D341Med (cell line): Measurements from ENCODE around the gene CDR2.
"Not testable (repeated sequence)": the region's sequence is repeated elsewhere in the genome, so short reads cannot be mapped to it uniquely, and the experiment has no call there.

ENCODE experiments used
- DNase-seq: peaks from one replicate; pipeline ENCODE4 v3.0.0; 2012; ENCODE audit warnings: low spot score

Gene CDR2

DNA sequence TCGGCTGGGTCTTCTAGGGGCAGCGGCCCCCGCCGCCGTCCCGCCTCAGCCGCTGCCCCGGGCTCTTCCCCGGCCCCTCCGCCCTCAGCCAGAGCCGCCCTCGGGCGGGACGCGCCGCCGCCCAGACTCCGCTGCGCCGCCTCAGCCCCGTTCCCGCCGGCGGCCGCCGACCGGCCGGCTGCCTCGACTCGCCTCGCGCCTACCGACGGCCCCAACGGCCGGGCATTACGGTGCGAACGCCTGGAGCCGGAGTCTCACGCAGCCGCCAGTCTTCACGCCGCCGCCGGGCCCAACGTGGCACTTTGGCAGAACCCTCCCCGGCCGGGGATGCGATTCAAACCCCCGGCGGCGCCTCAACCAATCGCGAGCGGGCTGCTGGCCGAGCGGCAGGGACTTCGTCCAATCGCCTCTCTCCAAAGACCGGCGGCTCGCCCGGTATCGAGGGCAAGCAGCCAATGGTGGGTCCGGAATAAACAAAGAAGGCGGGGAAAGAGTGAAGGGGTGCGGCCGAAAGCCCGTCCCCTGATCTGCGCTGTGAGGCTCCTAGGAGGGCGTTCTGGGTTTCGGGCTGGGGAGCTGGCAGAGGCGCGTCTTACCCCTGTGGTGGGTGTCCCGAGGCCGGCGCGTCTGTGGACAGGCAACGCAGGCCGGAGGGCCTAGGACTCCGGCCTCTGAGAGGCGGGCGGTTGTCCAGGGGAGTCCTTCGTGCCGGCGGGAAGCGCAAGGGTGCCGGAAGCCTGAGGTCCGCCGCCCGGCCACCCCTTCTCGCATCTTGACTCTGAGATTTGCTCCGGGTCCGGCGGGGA is at the start of gene CDR2:
TSS of gene CDR2 (minus strand) at position 309 of the 806 bp plus-strand sequence. CDS start 310 bp downstream, outside the sequence.
- DNase-seq: peak; percentile 99

DNA sequence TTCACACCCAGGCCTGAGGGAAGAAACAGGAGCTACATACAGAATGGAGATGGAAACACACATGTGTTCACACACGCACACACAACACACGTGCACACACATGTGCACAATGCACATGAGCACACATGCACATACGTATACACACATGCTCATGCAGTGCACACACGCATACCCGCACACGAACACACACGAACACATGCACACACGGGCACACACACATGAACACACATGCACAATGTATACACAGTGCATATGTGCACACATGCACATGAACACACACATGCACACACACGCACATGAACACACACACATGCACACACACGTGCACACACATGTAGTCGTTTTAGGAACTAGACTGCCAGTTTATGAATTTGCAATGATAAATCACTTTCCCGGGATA is 49.3 kb upstream of the CDR2 start:
- no peak for DNase-seq

DNA sequence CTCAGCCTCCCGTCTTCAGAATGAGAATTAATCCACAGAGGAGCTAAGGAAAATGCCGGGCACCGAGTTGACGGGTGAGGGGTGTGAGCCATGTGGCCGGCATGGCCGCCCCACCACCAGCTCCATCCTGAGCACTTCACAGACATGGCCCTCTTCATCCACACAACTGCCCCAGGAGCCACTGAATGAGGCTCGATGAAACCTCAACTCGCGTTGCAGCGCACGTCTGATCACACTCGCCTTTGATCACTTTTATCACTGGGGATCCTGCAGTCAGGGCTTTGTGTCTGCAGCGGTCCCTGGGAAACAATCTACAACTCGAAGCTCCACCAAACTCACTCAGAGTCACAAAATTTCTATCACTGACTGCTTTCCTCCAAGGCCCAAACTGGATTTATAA is 46.7 kb upstream of the CDR2 start:
- DNase-seq: no peak

DNA sequence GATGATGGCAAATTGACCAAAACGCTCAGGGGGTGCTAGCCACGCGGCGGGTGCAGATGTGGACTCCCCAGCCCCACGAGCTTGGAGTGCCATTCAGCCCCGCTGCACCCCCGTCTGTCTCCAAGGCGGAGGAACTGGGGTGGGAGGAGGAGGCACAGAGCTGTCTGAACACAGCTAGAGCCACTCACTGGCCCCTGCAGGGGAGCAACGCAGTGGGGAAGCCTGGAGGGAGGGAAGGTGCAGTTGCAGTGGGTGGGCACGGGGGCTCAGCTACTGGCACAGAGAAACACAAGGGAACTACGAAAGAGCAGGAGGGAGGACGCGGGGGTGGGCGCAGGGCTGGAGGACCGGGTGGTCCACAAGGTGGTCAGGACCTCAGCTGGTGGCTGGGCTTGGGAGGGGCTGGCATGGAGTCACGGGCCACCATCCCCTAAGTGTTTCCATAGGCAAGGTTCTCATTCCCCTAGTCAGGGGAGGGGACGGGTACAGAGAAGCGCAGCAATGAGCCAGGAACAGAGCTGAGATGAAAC is 46.3 kb upstream of the CDR2 start:
- DNase-seq: no peak

DNA sequence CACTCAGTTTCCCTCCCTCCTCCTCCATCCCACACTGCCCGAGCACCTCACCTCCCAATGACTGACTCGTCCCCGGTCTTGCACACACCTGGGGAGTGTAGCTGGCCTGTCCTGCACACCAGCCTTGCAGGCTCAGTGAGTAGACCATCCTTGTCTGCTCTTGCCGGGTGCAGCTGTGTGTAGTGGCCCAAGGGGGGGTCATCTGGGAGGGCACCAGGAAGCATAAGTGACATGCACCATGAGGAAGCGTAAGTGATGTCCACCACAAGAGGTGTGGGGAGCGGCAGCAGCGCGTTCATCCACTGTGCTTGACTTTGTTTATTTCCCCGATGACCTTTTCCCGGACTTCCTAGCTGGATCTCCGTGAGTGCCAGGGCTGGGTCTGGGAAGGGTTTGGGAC is 45.5 kb upstream of the CDR2 start:
- no peak for DNase-seq

DNA sequence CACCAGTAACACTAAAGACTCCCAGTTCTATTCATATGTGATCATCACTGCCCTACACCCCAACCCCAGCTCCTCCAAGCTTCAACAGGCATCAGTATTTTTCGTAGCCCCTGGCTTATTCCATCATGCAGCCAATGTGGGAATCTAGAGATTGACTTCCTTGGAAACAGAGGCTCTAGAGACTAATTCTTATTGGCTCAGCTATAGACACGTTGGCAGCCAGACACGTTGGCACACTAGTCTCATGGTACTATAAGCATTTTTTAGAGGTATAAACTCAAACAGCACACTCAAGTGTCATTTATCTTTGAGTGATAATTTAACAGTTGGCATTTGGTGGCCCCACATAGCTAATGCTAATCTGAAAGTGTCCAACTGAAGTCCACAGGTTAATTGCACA is 44.4 kb upstream of the CDR2 start:
- no peak for DNase-seq

DNA sequence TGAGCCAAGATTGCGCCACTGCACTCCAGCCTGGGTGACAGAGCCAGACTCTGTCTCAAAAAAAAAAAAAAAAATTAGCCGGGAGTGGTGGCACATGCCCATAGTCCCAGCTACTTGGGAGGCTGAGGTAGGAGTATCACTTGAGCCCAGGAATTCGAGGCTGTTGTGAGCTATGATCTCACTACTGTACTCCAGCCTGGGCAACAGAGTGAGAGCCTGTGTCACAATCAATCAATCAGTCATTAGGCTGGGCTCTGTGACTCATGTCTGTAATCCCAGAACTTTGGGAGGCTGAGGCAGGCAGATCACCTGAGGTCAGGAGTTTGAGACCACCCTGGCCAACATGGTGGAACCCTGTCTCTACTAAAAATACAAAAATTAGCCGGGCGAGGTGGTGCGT is 43.4 kb upstream of the CDR2 start:
- DNase-seq: not testable (repeated sequence)

DNA sequence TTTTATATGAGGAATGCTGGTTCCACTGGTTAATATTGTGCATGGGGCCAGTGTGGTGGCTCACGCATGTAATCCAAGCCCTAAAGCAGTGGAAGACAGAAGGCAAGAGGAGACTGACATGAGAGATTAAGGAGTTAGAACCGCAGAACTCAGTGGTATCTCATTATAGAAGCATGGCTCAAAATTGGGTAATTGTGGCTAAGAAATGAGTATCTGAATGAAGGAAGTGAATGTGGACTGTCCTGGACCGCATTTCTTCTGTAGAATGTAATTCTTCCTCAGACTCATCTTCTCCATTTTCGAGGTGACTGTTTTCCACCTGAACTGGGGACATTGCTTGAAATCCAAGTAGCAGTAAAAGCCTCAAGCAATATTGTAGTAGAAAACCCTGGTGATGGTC is 42.6 kb upstream of the CDR2 start:
- DNase-seq: no peak

DNA sequence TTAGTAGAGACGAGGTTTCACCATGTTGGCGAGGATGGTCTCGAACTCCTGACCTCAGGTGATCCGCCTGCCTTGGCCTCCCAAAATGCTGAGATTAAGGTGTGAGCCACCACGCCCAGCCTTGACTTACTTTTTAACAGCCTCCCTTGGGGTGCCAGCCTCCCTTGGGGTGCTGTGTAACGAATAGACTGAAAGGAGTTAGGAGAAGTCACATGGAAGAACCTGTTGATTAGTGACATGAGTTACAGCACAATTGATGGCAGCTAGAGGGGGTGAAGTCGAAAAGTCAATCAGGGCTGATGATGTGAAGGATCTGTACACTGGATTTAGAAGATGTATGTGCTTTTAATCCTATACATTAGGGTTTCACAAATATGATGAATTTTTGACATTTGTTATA is 39.4 kb upstream of the CDR2 start:
- no peak for DNase-seq

DNA sequence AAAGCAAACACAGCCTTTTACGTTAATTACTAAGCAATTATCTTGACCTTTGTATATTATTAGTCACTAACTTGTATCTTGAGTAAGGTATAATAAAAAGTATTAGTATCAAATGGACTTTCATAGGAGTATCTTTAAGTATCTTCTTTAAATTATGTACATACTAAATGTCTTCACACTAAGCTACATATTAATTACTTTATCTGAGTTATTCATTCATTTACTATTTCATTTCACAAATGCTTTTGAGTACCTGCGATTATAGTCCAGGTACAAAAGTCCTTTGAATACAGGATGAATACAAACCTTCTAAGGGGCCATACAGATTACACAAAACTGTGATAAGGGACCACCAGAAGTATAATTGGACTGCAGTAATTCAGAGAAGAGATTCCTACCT is 33.1 kb upstream of the CDR2 start:
- no peak for DNase-seq

DNA sequence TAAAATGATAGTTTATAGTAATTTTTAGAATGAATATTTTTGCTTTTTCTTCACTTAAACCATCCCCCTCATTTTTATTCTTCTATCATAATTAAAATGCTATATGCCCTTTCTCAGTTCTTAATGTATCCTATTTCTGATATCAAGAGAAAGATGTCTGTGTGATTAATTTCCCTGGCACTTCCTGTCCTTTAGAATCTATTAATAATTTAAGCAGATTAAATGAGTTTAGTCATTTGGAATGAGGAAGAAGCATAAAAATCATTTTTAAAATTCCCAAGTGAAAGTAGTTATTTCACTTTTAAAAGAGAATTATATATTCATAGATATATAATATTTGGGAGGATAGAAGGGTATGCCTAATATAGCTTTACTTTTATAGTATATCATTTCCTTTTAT is 27.8 kb upstream of the CDR2 start:
- no peak for DNase-seq

DNA sequence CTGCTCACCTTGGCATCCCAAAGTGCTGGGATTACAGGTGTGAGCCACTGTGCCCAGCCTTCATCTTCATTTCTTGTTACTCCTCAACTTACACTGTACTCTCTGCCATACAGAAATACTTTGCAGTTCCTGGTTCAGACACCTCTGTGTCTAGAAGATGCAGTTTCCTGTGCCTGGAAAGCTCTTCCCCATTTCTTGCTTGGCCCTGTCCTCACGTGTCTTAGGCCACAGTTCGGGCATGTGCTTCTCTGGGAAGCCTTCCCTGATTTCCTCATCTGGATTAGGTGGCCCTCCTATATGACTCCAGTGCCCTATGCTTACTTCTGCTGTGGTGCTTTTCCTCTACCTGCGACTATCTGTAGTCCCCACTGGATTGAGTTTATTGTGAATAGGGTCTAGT is 26.5 kb upstream of the CDR2 start:
- DNase-seq: no peak

DNA sequence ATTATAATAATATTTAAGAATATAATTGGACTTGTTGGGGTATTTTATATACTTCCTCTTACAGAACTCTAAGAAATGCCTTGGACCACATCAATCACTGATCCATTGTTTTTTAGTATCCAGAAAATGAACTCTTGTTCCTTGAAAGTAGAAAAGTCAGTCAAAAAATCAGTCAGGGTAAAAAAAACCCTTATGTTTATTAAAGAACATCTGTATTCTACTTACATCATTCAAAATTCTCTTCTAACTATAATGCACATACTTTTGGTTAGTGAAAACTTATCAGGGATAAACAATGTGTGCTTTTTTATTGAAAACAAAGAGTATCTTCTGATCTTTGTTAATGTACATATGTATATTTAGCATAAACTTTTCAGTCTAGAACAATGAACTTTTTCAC is 23.5 kb upstream of the CDR2 start:
- DNase-seq: no peak

DNA sequence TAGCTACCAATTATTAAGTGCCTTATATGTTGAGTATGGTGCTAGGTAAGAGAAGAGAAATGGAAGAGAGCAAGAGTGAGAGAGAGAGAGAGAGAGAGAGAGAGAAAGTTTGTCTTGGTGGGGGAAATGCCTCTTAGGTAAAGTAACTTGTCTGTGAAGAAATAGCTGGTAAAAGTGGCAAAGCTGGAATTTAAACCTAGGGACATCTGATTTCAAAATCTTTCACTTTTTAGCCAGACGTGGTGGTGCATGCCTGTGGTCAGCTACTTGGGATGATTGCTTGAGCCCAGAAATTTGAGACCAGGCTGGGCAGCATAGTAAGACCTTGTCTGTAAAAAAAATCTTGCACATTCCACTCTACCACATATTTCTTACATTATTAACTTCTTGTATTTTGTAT is 23.0 kb upstream of the CDR2 start:
- no peak for DNase-seq

DNA sequence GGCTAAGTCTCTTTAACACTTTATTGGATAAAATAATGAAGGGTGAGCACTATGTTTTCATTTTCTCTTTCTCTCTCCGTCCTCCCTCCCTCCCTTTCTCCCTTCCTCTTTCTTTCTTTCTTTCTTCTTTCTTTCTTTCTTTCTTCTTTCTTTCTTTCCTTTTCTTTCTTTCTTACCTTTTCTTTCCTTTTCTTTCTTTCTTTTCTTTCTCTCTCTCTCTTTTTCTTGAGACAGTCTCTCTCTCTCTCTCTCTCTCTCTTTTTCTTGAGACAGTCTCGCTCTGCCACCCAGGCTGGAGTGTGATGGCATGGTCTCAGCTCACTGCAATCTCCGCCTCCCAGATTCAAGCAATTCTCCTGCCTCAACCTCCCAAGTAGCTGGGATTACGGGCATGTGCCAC is 21.5 kb upstream of the CDR2 start:
- DNase-seq: no peak

DNA sequence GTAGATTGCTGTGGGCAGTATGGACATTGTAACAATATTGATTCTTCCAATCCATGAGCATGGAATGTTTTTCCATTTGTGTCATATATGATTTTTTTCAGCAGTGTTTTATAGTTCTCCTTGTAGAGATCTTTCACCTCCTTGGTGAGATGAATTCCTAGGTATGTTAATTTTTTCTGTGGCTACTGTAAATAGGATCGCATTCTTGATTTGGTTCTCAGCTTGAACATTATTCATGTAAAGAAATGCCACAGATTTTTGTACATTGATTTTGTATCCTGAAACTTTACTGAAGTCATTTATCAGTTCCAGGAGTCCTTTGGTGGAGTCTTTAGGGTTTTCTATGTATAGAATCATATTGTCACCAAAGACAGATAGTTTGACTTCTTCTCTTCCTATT is 19.7 kb upstream of the CDR2 start:
- no peak for DNase-seq

DNA sequence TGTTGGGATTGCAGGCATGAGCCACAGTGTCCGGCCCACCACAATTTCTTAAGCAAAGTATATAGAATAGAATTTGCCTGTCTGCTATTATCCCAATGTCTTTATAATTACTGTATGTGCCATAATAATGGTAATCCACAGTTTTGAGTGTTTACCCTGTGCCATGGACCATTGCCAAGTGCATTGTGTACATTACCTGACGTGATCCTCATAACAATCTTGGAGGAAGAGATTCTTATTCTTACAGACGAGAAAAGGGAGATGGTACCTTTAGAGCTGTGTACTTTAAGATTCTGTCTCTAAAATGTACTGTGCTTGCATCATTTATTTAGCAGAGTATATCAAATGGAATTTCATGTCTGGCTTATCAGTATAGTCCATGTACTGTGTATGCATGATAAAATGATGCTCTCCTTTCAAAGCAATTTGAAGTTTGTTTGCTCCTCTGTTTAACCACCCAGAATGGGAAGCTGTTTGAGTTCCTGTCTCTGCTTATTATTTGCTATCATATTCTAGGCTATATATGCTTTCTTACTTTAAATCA is 13.8 kb upstream of the CDR2 start:
- DNase-seq: no peak

DNA sequence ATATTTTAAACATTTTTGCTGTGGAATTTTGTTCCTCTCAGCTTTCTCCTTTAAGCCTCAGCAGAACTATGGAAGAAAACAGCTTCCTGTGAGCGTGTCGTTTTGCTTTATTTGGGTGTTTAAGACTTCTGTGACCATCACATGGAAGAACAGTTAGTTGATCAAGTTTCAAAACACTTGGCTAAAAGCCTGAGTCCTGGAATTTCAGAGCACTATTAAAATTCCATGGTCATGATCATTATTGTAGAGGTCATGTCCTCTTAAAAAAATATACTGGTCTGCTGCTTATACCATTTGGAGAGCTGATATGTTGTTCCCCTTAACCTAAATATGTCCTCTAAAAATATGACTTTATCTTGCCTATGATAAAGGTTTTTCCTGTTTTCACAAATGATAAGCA is 12.6 kb upstream of the CDR2 start:
- DNase-seq: no peak

DNA sequence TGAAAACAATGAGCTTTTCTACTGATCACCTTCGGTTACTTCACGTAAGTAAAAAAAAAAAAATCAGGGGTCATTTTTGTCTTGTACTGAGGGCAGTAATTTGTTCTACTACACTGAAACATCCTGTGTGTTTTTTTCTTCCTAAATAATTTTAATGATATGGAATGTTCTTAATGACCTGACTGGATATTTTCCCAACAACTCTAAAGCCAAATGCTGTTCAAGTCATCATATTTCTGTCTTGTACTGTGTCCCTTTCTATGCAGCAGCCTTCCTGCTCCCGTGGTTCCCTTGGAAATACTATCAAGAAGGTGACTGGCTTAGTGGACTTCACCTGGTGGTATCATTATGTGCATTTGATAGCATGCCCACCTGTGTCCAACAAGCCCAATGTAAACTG is 10.8 kb upstream of the CDR2 start:
- DNase-seq: no peak

DNA sequence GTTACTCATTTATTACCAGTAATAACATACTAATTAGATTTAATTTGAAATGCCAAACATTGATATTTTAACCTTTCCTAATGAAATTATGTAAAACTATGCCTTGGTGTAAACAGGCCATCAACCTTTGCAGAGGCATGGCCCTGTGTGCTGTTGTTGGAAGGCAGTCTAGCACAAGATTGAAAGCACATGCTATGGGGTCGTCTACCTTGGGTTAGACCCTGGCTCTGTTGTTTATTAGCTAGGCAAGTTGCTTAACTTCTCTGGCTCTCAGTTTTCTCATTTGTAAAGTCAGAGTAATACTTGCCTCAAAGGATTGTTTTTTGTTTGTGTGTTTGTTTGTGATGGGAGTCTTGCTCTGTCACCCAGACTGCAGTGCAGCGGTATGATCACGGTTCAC is 9.4 kb upstream of the CDR2 start:
- DNase-seq: no peak

DNA sequence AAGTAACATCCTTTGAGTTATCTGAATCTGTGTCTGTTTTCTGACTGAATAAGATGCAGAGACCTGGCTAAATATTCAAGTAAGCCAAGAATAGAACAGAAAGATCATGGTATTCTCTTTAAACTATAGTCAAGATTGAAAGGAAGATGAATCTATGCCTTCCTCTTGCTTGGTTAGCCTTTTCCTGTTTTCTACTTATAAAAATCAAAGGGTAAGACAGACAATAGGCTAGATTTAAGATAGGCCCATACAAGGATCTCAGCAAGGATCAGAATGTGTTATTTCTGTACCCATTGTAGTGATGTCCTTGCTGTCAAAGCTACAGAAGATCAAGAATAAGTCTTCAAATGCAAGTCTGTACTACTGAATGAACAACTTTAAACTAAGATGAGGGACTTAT is 7.0 kb upstream of the CDR2 start:
- DNase-seq: no peak

DNA sequence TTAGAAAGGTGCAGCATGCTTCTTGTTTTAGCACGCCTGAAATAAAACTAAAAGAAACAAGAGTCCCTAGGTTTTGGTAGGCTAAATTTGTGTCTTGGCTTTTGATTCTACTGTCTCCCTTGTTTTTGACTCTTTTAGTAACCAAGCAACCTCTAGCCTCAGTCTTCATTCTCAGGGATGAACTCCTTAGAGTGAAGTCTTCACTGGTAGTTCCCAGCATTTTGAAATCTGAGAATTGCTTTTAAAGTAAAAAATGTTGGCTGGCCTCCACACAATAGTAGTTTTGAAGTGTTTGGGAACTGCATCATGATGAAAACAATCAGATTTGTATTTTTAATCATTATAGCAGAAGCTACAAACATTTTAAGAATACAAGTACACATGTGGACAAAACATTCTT is 6.1 kb upstream of the CDR2 start:
- DNase-seq: no peak

DNA sequence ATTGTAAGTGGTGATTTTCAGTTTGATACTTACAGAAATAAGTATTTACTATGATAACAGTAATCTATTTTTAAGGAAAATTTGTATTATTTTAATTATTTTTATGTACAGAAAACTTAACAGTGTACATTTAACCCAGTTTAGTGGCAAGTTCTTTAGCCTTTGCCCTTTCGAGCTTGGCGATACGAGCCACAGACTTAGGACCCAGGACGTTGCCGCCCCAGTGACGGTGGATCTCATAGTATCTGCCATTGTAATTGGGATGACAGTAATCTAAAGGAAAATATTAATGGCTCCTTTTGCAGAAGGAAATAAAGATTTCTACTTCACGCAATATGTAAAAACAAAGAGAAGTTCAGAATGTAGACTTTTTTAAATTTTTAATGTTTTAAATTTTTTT is 5.2 kb upstream of the CDR2 start:
- no peak for DNase-seq
